ES-I3 (cell line): ENCODE results near the gene NENF.

Experiments
- H3K36me3 ChIP-seq: 2 replicates; pipeline ENCODE4 v1.6.1; 2013; ENCODE audit warnings: mild to moderate bottlenecking, low read length, control low read depth, moderate library complexity; ENCODE audit not compliant: insufficient read depth
- H3K4me1 ChIP-seq: 2 replicates; pipeline ENCODE4 v1.6.1; 2013; ENCODE audit warnings: mild to moderate bottlenecking, control low read depth, low read length; ENCODE audit not compliant: insufficient read depth
- H3K9ac ChIP-seq: 2 replicates; pipeline ENCODE4 v1.6.1; 2013; ENCODE audit warnings: low read depth, mild to moderate bottlenecking, low read length, moderate library complexity
- H3K9me3 ChIP-seq: 2 replicates; pipeline ENCODE4 v1.6.1; 2013; ENCODE audit warnings: mild to moderate bottlenecking, low read length, moderate library complexity; ENCODE audit not compliant: control insufficient read depth, insufficient read depth

NENF gene

DNA sequence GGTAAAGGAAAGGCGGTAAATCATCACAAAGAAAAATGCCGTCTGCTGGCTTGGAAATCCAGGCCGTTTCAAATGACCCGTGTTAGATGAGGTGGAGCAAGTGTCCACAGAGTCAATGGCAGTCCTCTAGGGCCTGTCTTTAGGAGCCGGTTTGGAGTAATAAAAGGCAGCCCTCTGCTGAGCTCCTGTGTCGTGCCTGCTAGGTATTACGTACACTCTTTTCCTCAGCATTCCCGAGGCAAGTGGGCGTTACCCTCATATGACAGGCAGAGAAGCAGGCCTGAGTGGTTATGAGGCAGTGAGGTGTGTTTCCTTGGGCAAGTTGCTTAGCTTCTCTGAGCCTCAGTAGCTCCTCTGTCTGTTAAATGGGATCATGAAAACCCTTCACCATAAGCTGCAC is 7.7 kb downstream of the NENF start:
- H3K9me3 ChIP-seq: no peaks in the 10 kb centered on the region
- no peak overlapping the region for H3K9ac ChIP-seq
- H3K4me1 ChIP-seq: no peaks in the 10 kb centered on the region
- no peaks in the 10 kb centered on the region for H3K36me3 ChIP-seq

DNA sequence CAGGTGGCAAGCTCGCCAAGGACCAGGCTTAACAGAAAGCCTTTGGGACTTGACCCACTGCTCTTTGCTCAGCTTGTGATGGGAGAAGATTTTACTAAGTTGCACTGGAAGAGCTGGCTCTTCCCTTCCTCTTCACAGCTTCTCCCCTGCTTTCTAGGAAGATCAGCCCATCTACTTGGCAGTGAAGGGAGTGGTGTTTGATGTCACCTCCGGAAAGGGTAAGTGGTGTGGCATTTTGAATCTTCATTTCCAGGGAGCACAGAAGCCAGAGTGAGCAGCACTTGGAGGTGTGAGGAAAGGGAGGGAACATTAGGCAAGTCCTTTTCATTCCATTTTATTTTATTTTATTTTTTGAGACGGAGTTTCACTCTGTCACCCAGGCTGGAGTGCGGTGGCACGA is 9.7 kb downstream of the NENF start:
- H3K9ac ChIP-seq: no peak overlapping the region
- H3K4me1 ChIP-seq: no peaks in the 10 kb centered on the region
- no peaks in the 10 kb centered on the region for H3K9me3 ChIP-seq
- no peaks in the 10 kb centered on the region; the same call in 1 of the 2 replicates for H3K36me3 ChIP-seq

DNA sequence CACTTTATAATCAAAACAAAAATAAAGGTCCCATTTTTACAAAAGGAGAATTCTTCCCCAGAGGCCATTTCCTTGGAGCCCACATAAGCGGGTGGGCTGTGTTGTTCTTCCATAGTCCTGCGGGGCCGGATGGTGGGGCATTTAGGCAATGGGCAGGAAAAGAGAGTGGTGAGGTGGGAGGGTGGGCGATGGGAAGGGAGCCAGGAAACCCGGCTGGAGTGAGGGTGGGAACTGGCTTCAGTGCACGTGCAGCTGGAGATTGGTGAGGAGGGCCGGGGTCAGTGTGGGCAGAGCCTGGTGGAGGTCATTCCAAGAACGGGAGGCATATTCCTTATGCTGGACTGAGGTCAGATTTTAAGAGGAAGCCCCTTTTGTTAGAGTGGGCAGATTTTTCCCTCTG is 13.6 kb downstream of the NENF start:
- no peak overlapping the region for H3K9ac ChIP-seq
- H3K36me3 ChIP-seq: no peaks in the 10 kb centered on the region; the same call in 1 of the 2 replicates
- H3K9me3 ChIP-seq: no peaks in the 10 kb centered on the region
- no peaks in the 10 kb centered on the region for H3K4me1 ChIP-seq

DNA sequence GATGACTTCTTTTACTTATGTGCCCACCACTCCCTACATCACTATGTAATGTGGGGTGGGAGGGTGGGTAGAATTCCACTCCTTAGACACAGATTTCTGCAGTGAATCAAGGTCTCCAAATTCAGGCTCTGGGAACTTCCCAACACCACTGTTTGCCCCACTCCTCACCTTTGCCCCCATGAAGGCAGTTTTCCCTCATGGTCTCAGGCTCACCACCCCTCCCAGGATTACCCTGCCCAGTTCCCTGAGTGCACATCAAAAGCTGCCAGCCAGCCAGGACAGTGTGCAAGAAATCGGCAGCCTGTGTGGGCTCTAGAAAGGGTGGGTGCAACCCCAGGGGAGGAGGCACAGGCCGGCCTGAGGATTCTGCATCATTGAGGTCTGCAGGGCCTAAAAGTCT is 14.8 kb downstream of the NENF start:
- no peak overlapping the region for H3K9ac ChIP-seq
- H3K9me3 ChIP-seq: no peaks in the 10 kb centered on the region
- H3K36me3 ChIP-seq: no peaks in the 10 kb centered on the region; the same call in 1 of the 2 replicates
- H3K4me1 ChIP-seq: no peaks in the 10 kb centered on the region

DNA sequence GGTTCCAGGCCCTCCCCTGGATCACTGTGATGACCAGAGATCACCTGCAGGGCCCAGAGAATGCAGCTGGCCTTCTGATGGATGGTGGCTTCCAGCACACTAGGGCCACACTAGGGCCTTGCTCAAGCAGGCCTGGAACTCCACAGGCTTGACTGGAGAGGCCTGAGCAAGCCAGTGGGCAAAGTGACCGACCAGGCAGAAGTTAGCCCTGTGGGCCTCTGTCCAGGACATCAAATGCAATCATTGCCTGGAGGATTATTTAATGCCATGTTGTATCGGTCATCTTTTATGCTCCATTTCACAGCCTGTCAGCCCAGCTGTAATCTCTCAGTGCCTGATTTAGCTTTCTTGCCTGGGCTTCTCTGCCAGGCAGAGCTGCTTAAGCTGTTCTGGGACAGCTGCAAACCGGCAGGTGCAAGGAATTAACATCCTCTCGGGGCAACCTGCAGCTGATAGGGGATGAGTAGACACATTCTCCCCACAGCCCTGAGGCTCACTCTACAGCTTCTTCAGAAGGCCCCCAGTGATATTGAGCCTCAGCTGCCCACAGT is 17.7 kb downstream of the NENF start:
- Histone ChIP-seq H3K36me3 (no peaks in the 10 kb centered on the region; the same call in 1 of the 2 replicates), H3K9me3 (no peaks in the 10 kb centered on the region), H3K4me1 (no peaks in the 10 kb centered on the region), H3K9ac (no peak overlapping the region)

DNA sequence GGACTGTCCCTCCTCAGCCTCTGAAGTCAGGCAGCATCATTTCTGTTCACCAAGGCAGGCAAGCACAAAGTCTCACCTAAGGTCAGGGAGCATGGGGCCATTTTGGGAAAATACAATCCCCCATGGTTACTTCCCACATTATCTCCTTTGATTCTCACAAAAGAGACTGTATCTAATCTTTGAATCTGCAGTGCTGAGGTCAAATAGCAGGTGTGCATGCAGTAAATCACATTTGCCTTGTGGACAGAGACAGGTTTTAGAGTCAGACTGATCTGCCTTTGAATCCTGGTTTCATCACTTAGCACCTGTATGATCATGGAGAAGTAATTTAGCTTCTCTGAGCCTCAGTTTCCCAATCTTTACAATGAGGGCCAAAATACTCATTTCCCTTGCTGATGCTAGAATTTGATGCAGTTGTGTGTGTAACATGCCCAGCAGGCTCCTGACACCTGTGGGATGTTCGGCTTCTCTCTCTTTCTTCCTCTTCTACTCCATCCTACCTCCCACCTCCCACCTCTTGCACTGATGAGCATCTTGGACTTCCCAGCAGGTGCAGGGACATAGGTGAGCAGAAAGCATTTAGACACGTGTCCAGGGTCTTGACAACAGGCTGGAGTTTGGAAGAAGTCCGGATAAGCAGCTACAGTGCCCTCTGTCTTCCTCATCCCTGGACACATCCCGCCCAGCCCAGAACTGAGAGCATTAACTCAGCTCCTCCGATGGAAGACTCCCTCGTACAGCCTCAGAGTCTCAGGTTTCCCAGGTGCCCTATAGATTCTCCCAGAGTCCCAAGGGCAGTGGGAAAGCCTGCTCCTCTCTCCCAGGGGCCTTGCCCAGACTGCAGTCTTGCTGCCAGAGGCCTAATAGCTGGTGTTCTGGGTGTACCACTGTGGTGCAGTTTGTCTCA is 18.9 kb downstream of the NENF start:
- H3K9ac ChIP-seq: no peak overlapping the region
- no peaks in the 10 kb centered on the region for H3K9me3 ChIP-seq
- no peaks in the 10 kb centered on the region; the same call in 1 of the 2 replicates for H3K36me3 ChIP-seq
- no peaks in the 10 kb centered on the region for H3K4me1 ChIP-seq

DNA sequence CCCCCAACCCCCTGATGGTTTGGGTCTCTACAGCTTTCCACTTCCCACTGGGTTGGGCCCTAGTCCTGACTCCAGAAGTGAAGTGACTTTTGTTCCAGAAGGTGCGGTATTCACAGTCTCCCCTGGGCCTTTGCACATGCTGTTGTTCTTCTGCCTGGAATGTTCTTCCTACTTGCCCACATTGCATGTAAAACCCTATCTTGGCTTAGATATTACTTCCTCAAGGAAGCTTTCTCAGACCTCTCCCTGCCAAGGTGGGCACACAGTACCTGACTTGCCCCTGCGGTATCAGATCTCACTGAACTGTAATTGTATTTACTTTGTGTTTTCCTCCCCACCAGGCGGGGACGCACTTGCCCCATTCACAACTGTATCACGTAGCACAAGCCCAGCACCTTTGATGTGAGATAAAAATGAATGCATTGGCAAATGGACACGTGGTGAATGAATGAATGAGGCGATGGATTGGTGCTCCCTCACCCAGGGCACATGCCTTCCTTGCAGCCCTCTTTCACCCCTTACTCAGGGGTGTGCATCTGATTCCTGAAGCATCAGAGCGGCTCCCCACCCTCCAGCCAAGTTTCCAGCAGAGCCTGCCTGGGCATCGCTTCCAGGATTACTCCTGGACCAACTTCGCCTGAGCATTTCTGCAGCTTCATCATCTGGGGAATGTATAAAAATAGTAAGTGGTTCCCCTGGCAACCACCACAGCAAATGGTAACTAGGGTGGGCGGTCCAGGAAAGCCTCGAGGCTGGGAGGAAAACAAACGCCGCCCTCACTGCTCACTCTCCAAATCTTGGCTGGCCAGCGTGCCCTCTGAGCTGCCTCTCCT is 19.8 kb downstream of the NENF start:
- Histone ChIP-seq H3K9me3 (no peaks in the 10 kb centered on the region), H3K9ac (no peak overlapping the region), H3K36me3 (no peaks in the 10 kb centered on the region), H3K4me1 (no peaks in the 10 kb centered on the region)

DNA sequence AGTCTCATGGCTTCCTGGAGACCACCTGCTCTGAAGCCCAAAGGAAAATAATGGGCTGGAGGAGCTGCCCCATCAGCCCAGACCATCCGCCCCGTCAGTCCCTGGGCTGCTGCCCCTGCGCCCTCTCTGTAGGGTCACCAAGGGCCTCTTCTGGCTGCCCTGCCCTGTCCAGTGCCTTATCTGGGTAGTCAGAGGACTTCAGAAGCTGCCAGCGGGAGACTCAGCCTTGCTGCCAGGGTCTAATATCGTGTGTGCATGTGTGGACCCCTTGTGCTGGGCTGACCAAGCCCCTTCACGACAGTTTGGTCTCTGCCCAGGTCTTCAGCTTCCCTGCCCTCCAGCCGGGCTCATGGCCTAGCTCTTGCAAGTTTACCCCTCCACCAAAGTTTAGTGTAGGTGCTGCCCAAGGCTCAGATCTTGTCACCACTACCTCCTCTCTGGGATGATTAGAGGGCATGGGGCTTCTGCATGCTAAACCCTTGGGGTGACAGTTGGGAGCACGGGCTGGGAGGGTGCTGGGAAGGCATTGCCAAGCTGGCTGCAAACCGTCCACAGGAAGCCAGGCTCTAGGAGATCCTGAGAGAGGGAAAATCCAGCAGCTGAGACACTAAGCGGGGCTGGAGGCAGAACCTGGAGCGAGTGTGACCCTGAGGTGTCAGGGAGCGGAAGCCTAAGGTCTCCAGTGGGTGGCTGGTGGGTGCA is 20.6 kb downstream of the NENF start:
- no peaks in the 10 kb centered on the region for H3K4me1 ChIP-seq
- no peaks in the 10 kb centered on the region for H3K36me3 ChIP-seq
- no peak overlapping the region for H3K9ac ChIP-seq

DNA sequence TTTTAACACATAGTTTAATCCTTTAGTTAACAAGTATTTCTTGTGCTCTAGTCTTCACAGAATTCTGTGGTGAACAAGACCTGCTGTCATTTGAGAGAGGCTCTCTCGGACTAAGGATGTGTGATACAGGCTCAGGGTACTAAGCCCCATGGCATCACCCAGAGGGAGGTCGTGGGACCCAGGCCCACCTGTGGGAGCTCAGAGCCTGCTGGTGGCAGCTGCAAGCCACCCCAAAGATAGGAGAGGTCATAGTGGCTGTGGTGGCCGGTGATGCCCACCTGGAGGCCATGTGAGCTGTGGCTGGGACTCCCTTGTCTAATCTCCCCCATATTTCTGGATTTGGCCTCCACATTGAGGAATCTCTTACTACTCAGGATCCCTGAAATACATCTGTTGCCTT is 22.0 kb downstream of the NENF start:
- no peak overlapping the region for H3K9ac ChIP-seq
- H3K36me3 ChIP-seq: no peaks in the 10 kb centered on the region
- no peaks in the 10 kb centered on the region for H3K4me1 ChIP-seq
- H3K9me3 ChIP-seq: no peaks in the 10 kb centered on the region

More for the DNA sequence above, 20.6 kb downstream of the NENF start:
- H3K9me3 ChIP-seq: no peaks in the 10 kb centered on the region

DNA sequence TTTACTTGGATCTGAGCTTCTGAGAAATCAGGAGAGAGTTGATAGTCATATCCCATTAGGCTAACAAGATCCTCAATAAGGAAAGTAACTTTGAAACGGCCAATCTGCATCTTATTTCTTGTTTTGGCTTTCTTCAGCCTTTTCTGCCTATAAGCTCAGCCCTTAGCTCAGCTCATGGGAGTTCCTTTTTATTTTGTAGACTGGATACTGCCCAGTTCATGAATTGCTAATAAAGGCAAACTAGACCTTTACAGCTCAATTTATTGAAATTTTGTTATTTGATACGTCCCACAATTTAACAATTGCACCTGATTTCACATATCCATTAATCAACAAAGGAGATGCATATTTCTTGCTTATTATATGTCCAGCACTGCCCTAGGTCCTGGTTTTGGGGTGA is 22.7 kb downstream of the NENF start:
- Histone ChIP-seq H3K4me1 (no peaks in the 10 kb centered on the region), H3K36me3 (no peaks in the 10 kb centered on the region), H3K9me3 (no peaks in the 10 kb centered on the region), H3K9ac (no peak overlapping the region)

DNA sequence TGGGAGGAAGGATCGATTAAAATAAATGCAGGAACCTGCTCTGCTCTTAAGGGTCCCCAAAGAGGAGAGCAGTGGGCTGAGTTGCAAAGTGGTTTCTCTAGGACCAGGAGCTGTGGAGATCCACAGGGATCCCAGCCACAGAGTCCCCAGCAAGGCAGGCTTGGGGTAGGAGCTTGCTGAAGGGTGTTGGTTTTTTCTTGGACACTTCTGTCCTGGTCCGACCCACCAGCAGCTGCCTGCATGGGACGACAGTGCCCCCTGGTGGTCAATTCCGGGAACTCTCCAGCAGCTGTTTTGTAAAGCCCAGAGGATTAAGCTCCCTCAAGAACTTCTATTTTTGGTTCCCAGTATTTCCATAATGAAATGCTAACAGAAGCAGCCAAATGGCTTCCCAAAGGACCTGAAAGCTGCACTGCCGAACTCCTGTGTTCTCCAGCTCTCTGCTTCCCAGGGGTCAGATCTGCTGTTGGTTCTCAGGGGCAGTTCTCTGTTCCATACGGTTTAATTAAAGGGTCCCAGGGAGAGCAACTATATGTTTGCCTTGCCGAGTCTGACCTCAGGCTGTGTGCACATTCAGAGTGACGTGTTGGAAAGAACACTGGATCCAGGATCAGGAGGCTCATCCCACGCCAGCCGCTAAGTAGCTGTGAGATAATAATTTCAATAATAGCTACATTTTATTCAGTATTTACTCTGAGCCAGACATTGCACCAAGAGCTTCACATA is 23.2 kb downstream of the NENF start:
- no peaks in the 10 kb centered on the region for H3K4me1 ChIP-seq
- no peaks in the 10 kb centered on the region for H3K36me3 ChIP-seq
- no peaks in the 10 kb centered on the region for H3K9me3 ChIP-seq
- H3K9ac ChIP-seq: no peak overlapping the region

DNA sequence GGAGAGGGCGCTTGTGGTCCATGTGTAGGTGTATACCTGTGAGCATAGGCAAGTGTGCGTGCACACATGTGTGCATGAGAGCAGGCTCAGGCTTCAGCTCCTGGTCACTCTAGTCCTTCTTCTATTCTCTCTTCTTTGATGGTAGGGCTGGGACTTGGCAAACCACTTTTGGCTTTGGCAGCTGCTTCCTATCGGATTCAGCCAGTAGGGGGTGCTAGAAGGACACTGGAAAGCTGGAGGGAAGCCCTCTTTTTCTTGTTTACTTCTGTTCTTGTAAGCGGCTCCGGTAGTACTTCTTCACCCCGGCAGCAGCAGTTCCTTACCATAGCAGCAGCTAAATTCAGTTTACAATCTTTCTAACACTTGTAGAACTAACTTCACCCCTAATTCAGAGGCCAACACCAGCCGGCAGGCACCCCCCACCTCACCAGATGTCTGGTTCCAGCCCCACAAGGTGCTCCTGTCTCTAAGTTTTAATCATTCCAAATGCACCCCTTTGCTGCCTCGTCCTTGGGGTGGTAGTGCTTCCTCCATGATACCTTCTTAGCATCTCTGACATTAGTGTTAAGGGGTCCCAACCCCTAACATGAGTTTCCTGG is 25.1 kb downstream of the NENF start:
- Histone ChIP-seq H3K9me3 (no peaks in the 10 kb centered on the region), H3K36me3 (no peaks in the 10 kb centered on the region), H3K4me1 (peaks cover 6% of the 10 kb centered on the region; the same call in 1 of the 2 replicates), H3K9ac (no peak overlapping the region)

DNA sequence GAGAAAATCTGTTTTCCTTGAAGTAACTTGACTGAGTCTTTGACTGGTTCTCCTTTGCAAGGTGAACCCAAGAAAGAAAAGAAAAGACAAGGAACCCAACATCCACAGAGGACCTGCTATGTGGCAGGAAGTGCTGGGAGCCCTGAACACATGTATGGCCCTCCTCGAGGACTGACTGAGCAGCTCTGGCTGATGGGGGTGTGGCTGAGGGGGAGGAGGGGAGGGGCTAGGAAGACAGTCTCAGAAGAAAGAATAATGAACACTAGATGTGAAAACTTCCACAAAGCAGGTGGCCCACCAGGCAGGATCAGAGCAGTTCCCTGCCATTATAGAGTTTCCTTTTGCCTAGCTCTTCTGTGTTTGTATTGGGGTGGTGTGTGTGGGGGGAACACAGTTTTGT is 26.1 kb downstream of the NENF start:
- Histone ChIP-seq H3K4me1 (peaks cover 8% of the 10 kb centered on the region; the same call in 1 of the 2 replicates), H3K9me3 (no peaks in the 10 kb centered on the region), H3K9ac (no peak overlapping the region), H3K36me3 (no peaks in the 10 kb centered on the region)
